ENCODE results near the gene GDPD5.
A peak's percentile ranks its signal among the peaks of the same experiment; 100 is the strongest.

GDPD5 gene

DNA sequence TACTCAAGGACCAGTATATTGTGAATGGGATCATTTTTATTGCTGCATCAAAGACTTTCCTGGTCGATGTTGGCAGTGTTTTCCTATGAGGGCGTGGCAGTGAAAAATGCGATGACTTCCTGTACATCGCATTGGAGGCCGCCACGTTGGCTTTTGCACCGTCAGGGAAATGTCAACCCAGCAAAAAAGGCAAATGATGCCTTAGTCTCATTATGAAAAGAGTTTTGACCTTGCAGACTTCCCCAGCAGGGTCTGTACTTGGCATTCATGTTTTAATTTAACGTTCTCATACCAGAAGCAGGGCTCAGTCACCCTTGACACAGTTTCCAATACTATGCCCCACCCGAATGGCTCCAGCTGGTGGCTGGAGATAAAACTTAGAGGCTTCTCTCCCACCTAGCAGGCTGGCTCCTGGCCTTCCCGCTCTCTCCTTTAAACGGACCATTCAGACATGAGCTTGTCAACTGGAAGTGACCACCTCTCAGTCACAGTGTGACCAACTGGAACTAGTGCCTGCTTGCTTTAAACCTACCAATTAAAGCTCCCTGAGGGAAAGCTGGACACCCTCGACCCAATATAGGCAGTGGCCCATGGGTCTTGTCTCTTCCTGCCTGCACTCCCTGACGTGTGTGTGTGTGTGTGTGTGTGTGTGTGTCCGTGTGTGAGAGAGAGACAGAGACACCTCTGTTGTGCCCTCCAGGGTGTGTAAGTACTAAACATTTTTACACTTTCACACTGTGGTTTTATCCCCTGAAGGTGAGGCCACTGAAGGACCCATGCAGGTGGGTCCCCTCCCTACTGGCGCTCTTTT lies 8.7 kb upstream of the GDPD5 start:
- no peak for DNase-seq (ENCODE audit: low spot score)

DNA sequence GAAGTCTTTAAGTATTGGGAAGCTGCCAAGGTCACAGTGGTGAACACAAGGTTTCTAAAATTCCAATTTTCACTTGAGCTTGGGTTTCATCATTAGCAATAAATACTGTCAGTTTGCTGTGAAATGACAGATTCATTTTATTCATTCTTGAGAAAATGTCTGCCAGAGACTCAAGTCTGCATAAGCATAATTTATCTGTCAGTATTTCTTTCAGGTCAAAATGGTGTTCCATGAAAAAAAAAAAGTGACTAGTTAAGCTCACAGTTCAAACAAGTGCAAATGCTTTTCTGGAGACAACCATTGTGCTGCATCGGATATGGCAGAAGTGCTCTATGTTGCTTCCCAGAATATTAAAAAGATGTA lies 8.1 kb upstream of the GDPD5 start:
- no peak for DNase-seq (ENCODE audit: low spot score)

DNA sequence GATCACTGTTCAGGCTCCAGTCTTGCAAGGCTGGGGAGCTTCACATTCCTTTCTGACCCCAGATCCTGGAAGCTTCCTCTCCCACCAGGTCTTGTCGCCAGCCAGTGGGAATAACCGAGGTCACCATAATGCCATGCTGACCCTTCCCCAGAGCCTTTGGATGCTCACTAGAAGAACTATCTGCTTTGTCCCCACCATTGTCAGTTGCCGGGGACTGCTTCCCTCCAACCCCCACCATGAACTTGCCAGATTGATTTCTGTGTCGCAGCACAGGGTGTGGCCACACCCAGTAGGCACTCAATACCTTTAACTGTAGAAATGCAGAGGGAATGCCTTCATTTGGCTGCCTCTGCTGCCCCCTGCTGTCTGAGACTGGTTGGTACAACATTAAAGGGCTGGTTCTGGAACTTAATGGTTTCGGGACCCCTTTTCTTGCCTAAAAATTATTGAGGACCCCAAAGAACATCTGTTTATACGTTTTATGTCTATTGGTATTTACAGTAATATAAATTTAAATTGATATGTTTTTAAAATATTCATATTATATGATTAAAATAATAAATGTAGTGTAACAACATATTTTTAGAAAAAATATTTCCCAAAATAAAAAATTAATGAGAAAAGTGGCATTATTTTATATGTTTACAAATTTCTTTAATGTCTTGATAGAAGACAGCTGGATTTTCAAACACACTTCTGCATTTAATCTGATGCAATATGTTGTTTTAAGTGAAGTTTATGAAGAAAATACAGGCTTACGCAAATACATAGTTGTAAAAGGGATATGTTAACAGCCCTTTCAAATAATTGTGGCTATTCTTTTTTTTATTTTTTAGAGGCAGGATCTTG lies 6.7 kb upstream of the GDPD5 start:
- DNase-seq (ENCODE audit: low spot score) = peak; percentile 66

DNA sequence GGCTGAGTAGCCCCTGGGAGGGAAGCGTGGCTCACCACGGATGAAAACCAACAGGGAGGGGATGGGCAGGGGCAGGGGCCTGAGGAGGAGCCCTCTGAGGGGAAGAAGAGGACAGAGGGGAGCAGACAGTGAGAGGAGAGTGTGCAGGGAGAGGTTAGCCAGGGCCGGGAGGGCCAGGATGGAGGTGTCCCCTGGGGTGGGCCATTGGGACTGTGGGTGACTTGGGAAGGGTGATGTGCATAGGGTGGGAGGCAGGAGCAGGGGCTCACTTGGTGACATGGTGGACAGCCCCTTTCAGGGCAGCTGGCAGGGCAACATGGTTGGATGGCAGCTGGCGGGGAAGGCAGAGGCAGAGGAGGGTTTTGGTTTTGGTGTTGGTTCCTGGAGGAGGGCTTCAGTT lies 5.6 kb upstream of the GDPD5 start:
- DNase-seq (ENCODE audit: low spot score) = no peak

DNA sequence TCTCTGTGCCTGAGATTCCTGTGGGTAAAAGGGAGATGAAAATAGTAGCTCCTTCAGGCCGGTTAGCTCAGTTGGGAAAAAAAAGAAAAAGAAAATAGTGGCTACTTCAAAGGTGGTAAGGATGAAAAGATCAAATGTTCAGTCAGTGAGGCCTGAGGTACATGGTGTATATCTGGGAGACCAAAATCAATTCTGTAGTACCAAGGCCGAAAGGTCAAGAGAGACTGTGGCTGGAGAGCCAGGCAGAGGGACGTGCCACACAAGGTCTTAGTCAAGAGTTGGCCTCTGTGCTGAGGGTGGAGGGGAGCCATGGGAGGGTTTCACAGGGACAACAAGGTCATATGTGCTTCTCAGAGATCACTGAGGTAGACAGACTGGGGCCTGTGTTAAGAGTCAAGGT lies 4.8 kb upstream of the GDPD5 start:
- DNase-seq (ENCODE audit: low spot score) = no peak

DNA sequence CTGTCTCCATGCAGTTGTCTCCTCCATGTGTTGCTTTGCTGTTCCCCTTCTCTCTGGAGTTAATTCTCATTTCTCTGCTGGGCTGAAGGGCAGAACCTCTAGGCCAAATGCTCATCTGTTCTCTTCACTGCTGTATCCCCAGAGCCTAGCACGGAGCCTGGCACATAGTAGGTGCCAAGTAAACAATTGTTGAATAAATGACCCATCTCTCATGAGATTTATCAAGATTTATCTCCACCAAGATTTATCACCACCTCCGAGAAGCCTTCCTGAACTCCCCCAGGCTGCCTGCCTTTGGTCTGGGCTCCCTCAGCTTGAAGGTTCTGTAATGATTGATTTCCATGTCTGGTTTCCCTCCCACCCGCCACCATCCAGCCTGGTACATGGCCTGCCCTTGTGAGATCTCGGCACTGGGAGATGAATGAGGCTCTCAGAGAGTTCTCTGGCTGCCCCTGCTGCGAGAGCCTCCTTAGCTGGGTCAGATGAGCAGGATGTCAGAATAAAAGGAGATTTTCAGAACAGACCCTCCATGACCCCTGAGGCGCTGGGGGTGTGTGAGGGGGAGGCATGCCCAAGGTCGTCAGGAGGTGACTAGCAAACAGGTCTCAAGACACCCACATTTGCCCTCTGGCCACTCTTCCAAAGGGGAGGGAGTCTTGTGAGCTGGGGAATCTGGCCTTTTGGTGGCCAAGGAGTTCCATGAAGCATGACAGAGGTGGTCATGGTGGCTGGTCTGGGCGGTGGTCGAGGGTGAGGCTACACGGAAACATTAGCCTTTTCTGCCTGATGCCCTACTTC lies 2.4 kb upstream of the GDPD5 start:
- no peak for DNase-seq (ENCODE audit: low spot score)

DNA sequence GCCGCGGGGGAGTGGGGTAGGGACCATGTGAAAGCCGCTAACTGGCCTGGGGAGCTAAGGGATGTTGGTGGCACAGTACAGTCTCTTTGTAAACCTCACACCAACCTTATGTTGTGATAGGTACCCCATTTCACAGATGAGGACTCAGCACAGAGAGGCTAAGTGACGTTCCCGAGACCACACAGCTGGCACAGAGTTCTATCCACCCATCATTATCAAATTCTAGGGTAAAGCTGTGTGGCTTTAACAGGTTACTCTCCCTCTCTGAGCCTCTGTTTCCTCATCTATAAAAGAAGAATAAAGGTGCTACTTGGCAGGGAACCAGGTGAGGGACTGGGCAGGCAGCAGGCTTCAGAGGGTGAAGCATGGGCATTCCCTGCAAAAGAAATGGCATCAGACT lies 1.4 kb upstream of the GDPD5 start:
- no peak for DNase-seq (ENCODE audit: low spot score)

DNA sequence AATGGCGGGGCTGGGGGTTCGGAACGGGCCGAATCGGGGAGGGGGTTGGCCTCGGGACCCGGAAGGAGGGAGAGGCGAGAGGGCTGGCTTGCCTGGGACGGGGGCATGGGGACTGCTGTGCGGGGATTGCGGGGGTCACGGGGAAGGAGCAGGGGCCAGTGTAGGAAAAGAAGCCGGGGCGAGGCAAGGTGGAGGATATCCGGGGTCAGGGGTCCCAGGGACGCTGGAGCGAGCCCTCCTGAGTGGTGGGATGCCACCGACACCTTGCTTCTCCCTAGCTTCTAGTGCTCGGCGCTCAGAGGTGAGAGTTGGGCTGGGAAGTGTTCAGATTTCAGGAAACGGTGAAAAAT lies 426 bp upstream of the GDPD5 start:
- DNase-seq (ENCODE audit: low spot score) = no peak

DNA sequence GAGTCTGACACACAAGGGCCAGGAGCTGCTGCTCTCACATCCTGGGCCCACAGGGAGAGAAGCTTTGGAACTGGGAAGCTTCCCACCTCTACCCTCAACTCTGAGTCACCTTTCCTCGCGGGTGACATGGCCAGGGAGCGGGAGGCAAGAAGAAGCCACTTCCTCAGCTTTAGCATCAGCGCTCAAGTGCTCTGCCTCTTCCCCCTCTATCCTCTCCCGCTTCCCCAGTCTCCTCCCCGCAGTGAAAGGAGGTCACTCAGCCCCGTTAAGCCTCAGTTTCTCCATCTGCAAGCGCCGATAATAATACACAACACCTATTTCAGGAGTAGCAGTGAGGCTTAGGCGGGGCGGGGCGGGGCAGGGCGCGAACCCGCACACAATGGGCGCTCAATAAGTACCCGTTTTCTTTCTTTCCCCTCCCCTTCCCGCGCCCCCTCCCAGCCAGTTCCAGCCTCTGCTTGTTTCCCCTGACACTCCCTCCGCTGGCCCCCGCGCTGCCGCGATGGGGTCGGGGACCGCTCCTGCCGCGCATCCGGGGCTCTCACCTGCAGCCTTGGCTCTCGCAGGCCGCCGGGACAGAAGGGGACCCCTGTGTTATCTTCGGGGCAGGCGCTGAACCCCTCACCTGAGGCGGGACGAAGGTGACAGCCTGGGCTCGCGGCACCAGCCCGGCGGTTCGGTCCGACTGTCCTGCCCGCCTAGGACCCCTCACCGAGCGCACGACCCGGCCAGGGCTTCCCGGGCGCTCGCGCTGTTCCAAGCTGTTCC lies 892 bp downstream of the GDPD5 start:
- peak; percentile 58 for DNase-seq (ENCODE audit: low spot score)

DNA sequence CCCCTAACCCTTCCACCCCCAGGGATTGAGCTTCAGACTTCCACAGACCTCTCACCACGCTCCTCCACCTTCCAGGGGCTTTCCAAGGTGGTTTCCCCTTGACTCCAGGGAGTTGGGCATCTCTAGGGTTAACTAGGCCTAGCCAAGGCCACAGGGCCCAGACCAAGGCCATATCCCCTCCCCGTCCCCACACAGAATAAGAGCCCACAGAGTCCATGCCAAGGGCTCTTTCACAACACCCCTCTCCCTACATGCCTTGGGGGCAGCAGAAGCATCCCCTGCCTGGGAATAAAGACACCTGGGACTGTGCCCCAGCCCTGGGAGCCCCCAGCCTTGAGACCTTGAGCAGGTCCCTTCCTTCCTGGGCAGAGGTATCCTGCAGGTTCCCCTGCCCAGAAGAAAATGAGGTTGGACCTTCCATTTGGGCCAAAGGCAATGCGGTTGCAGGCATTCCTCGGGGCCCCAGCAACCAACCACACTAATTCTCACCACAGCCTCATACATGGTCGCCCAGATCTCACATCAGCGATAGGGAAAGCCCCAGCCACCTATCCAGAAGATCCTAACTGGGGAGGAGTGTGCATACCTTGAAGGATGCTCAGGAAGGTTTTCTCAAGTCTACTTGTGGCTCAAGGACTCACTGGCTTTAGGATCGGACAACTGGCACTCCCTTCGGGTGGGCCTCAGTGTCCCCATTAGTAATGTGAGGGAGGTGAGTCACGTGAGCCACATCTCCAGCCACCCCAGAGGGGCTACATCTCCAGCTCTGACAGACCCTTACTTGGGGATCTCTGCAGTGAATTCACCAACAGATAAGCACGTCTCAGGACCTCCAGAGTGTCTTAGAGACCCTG lies 1.7 kb downstream of the GDPD5 start:
- no peak for DNase-seq (ENCODE audit: low spot score)

DNA sequence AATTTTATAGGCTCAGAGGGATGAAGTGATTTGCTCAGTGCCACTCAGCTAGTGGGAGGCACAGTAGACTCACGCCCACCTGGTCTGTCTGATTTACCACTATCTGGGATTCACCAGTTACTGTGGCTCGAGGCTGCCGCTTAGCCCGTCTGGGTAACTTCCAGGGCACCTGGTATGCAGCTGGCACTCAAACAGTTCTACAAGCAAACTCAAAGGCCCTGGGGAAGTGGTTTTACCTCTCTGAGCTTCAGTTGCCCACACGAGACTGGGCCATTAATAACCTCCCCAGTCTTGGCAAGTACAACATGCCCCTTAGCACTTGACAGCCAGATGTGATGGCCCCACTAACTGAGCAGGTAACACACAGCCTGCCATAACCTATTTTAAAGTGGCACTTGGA lies 2.6 kb downstream of the GDPD5 start:
- DNase-seq (ENCODE audit: low spot score) = no peak

DNA sequence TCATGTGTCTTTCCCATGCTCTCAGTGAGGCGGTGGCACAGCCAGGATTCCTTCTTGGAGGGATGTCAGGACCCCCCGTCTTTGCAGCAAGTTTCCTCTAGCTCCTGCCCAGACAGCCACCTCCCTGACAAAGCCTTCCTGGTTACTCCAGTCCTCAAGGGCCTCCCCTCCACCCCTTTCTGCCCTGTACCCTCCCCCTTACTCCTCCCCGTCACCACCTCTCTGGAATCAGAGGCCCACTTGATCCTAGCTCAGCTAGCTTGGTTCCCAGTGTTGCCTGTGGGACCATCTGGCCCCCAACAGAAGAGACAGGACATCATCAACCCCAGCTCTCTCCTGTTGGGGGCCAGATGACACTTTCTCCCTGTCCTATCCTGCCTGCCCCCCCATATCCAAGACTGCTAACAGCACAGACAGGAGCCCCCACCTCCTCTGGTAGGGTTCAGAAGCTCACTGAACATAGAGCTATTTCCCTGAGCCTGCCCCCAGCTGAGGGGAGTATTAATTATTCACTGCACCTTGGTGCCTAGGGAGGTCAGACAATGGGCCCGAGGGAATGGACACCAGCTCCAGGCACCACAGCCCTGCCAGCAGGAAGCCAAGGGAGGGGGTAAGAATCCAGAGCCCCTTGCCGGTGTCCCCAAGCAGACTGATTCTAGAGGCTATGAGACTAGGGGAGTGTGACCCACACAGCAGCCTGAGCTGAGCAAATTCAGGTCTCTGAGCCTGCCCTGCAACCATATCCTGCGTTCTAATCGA lies 3.3 kb downstream of the GDPD5 start:
- DNase-seq (ENCODE audit: low spot score) = no peak

DNA sequence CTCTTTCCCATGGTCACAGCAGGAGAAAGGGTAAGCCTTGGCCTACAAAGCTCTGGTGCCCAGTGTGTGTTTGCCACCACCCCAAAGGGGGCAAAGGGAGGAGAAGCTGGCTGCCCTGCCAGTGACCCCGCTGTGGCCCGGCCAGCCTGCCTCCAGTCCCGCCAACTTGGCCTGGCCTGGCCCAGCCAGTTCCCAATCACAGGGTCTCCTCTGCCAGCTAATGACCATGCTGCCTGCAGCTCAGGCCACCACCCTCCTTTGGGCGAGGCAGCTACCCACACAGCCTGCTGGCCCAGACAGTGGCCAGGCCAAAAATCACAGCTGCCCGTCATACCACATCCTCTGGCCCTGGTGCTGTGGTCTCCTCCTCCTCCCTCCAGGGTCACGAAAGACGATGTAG lies 5.1 kb downstream of the GDPD5 start:
- no peak for DNase-seq (ENCODE audit: low spot score)

DNA sequence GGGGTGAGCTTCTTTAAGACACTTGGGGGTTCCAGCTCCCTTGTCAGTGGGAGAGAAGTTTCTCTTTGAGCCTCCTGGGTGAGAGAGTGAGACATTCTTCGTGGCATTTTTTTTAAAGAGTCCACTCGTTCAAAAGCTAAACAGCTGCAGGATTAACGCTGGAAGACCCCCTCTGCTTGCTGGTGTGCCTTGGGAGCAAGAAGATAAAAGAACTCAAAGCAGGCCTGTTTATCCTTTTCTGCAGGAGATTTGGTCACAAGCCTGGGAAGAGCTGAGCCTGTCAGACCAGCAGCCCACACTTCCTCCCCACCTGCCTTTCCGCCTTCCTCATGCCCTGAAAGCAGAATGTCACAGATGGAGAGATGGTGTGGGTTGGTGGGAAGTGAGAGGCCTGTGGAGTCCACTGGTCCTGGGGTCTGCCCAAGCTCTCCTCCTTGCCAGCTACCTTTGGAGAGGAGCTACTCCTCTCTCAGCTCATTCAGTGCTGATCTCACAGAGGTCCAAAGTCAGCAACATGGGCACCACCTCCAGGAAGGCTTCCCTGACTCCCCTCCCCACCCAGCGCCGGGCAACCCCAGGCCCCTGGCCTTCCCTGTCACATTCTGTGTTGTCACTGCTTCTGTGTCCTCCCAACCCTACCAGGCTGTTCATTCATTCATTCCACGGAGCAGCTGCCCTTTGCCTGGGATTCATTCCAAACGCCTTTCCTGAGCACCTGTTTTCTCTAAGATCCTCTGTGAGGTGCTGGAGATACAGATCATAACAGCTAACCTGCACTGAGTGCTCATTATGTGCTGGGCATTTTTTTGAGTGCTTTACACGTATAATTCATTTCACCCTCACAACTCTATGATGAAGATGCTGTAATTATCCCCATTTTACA lies 6.7 kb downstream of the GDPD5 start:
- no peak for DNase-seq (ENCODE audit: low spot score)

DNA sequence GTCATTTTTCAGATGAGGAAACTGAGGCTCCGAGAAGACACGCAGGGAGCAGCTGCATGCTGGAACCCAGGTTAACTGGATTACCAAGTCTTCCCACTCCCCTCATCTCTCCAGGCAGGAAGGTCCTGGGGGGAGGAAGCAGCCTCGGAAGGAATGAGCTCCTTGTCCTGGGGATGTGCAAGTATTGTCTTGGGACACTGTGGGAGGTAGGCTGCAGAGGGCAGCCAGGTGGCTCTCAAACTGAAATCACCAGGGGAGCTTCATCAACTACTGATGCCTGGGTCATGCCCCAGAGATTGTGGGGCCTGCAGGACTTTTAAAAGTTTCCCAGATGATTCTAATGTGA lies 7.6 kb downstream of the GDPD5 start:
- DNase-seq (ENCODE audit: low spot score) = no peak

DNA sequence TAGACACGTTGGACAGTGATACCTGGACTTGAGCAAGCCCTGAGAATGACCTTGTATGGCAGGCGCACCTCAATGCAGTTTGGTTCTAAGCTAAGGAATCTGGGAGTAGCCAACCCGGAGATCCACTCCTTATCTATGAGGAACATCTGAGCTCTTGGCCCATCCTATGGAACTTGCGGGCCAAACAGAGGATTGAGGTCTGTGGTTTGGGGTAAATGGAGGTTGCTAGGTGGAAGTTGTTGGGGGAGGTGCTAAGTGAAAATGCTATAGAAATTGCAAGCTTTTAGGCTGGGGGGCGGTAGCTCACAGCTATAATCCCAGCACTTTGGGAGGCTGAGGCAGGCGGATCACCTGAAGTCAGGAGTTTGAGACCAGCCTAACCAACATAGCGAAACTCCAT lies 8.9 kb downstream of the GDPD5 start:
- DNase-seq (ENCODE audit: low spot score) = no peak

DNA sequence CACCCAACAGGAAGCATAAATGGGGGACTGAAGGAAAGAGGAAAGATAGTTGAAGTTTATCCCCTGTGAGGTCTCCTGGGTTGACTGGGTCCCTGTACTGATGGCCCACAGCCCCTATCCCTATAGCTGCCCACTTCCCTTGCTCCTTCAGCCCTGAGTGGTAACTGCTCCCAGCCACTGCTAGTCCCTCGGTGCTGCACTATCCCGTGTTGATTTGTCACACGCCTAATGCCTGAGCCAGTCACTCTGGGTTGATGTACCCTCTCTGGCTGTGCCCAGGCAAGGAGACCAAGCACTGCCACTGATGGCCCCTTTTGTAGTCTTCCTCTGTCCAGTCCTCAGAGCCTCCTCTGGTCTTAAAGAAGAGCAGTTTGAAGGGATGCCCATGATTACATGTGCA lies 9.6 kb downstream of the GDPD5 start:
- DNase-seq (ENCODE audit: low spot score) = no peak

DNA sequence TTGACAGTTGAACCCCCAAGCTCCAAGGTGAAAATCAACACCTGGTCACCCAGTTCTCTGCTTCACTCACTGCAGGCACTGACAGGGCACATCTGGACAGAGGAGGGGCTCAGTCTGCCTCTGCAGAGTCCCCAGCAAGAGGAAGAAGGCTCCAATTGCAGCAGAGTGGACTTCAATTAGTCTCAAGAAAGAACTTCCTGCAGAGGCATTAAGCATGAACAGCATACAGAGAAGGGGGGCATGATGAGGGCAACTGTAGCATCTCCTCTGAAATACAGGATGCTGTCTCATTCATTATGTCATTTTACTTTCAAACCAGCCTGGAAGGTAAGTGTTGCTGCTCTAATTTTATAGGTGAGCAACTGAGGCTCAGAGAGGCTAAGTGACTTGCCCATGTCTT lies 11.1 kb downstream of the GDPD5 start:
- DNase-seq (ENCODE audit: low spot score) = no peak

DNA sequence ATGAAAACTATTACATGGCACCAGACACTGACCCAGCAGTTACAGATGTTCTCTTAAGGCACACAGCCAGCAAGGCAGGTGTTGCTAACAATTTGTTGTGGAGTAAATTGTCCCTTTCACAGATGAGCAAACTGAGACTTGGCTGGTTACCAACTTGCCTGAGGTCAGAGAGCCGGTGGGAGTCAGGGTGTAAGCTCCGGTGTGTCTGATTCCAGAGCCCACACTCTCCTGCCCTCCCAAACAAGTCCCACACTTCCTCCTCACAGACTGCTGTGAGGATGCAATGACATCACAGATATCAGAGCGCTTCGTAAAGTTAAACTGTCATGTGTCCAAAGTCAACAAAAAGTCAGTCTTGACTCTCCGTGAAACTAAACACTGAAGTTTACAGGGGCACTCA lies 12.5 kb downstream of the GDPD5 start:
- no peak for DNase-seq (ENCODE audit: low spot score)

DNA sequence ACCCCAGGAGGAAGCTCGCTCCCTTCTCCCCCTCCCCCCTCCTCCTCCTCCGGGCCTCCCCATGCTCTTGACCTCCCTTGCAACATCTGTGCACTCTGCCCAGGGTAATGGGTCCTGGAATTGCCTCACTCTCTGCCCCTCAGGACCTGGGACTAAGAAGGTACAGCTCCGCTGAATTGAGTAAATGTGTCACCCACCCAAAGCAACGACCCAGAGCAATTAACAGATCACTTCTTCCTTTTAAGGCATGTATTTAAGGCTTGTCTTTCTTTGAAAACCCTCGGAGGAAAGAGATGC lies 15.1 kb downstream of the GDPD5 start:
- DNase-seq (ENCODE audit: low spot score) = no peak

Measured in RKO (cell line).